Nephron progenitor cell (in vitro differentiated cells): ENCODE results near the gene MESD.

Experiments
- DNase-seq: peaks from one replicate; pipeline ENCODE4 v3.0.0; 2021
- H3K27ac Mint-ChIP-seq: 2 replicates; pipeline ENCODE4 v1.8.0; 2021; ENCODE audit warnings: mild to moderate bottlenecking, moderate library complexity, mixed read lengths
- H3K27me3 Mint-ChIP-seq: 2 replicates; pipeline ENCODE4 v1.8.0; 2021; ENCODE audit warnings: mild to moderate bottlenecking, low read depth, mixed read lengths; ENCODE audit not compliant: poor library complexity
- H3K36me3 Mint-ChIP-seq: 2 replicates; pipeline ENCODE4 v1.8.0; 2021; ENCODE audit warnings: low read depth, mixed read lengths
- H3K4me1 Mint-ChIP-seq: 2 replicates; pipeline ENCODE4 v1.8.0; 2021; ENCODE audit warnings: mixed read lengths
- H3K4me3 Mint-ChIP-seq: 2 replicates; pipeline ENCODE4 v1.8.0; 2021; ENCODE audit warnings: mild to moderate bottlenecking, moderate library complexity, mixed read lengths
- H3K9me3 Mint-ChIP-seq: 2 replicates; pipeline ENCODE4 v1.8.0; 2021; ENCODE audit warnings: mild to moderate bottlenecking, moderate library complexity, mixed read lengths
- TF ChIP-seq, protein P1 (sequence below): fragments of 200-600 bp; sonication (generic); IDR thresholded peaks from 2 replicates; pipeline ENCODE4 v1.5.0; 2021; ENCODE audit warnings: antibody characterized with exemption

Gene MESD

DNA sequence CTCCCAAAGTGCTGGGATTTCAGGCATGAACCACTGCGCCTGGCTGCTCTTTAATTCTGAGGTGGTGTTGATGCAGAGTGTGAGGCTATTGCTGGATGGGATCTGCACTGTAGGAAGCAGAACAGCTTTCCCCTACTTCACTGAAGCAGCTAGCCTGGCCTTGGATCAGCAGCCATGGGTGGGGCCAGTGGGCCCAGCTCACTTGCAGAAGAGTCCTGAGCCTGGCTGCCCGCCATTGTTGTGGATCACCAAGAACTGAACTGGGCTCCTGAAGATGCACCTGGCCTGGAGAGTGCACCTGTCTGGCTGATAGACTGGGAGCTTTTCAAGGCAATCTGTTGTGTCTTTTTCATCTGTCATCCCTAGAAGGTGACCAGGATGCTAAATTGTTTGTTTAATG, 23.0 kb upstream of the MESD start:
- H3K36me3 Mint-ChIP-seq = no peaks in the 10 kb centered on the region
- H3K4me1 Mint-ChIP-seq = no peaks in the 10 kb centered on the region
- no peaks in the 10 kb centered on the region for H3K9me3 Mint-ChIP-seq
- DNase-seq = no peak
- TF ChIP-seq, protein P1, sequence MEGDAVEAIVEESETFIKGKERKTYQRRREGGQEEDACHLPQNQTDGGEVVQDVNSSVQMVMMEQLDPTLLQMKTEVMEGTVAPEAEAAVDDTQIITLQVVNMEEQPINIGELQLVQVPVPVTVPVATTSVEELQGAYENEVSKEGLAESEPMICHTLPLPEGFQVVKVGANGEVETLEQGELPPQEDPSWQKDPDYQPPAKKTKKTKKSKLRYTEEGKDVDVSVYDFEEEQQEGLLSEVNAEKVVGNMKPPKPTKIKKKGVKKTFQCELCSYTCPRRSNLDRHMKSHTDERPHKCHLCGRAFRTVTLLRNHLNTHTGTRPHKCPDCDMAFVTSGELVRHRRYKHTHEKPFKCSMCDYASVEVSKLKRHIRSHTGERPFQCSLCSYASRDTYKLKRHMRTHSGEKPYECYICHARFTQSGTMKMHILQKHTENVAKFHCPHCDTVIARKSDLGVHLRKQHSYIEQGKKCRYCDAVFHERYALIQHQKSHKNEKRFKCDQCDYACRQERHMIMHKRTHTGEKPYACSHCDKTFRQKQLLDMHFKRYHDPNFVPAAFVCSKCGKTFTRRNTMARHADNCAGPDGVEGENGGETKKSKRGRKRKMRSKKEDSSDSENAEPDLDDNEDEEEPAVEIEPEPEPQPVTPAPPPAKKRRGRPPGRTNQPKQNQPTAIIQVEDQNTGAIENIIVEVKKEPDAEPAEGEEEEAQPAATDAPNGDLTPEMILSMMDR = no peak
- H3K27me3 Mint-ChIP-seq = no peaks in the 10 kb centered on the region
- H3K4me3 Mint-ChIP-seq = no peak overlapping the region
- H3K27ac Mint-ChIP-seq = no peak overlapping the region

DNA sequence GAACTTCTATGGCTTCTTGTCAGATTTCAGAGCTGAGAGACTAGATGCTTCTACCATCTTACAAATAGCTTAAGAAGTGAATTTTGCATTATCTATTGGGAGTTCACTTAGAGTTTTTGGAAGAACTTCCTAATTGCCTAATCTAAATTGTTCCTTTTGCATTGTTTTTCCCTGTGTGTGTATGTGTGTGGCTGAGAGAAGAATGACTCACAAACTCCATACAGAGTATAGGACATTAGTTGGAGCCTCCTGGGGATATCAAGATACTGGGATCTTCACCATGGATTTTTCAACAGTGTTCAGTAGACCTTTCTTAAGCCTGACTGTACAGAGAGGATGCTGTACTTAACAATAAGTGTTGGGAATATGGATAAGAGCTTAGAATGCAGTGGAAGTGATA, 22.0 kb upstream of the MESD start:
- no peak for DNase-seq
- no peak overlapping the region for H3K27ac Mint-ChIP-seq
- H3K27me3 Mint-ChIP-seq = no peaks in the 10 kb centered on the region
- H3K36me3 Mint-ChIP-seq = peaks cover 6% of the 10 kb centered on the region
- H3K4me1 Mint-ChIP-seq = no peaks in the 10 kb centered on the region
- TF ChIP-seq, protein P1 = no peak
- no peaks in the 10 kb centered on the region for H3K9me3 Mint-ChIP-seq
- H3K4me3 Mint-ChIP-seq = no peak overlapping the region

DNA sequence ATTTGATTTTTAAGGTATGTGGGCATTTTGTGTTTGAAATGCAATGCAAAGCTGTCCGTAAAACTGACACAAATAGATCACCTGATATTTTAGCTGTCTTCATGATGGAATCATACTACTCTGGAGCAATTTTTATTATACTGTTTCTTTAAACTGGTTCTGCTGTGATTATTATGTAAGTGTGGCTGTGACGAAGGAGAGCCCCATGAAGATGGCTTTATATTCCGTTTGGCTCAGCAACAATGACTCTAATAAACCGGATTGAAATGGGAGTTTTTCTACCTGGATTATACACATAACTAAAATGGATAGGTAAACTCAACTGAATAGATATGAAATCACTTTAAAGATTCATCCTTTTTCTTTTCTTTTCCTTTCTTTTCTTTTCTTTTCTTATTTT, 20.5 kb upstream of the MESD start:
- Mint-ChIP-seq H3K27me3 (no peaks in the 10 kb centered on the region), H3K4me3 (no peak overlapping the region)

DNA sequence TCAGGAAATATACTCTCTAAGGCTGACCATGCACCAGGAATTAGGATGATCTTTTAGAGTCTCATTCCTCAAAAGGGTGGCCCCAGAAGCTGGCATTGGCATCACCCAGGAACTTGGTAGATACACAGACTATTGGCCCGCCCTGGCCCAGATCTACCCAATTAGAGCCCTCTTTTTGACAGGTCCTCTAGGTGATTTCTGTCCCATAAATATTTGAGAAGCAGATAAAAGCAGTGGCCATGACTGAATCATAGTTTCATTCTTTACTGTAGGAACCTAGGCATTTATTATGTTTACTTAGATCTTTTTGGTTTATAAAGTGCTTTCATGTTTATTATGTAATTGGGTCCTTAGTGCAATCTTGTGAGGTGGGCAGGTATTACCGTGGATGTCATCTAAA, 18.7 kb upstream of the MESD start:
- H3K9me3 Mint-ChIP-seq = no peaks in the 10 kb centered on the region
- H3K36me3 Mint-ChIP-seq = peaks cover 21% of the 10 kb centered on the region
- H3K27ac Mint-ChIP-seq = no peak overlapping the region
- H3K27me3 Mint-ChIP-seq = peaks cover 2% of the 10 kb centered on the region
- no peak overlapping the region for H3K4me3 Mint-ChIP-seq
- DNase-seq = no peak
- H3K4me1 Mint-ChIP-seq = peaks cover 15% of the 10 kb centered on the region
- TF ChIP-seq, protein P1 = no peak

More for the DNA sequence above, 20.5 kb upstream of the MESD start:
- Mint-ChIP-seq H3K4me1 (no peaks in the 10 kb centered on the region), H3K36me3 (peaks cover 6% of the 10 kb centered on the region), H3K27ac (no peak overlapping the region), H3K9me3 (no peaks in the 10 kb centered on the region)
- no peak for DNase-seq
- TF ChIP-seq, protein P1 = no peak

DNA sequence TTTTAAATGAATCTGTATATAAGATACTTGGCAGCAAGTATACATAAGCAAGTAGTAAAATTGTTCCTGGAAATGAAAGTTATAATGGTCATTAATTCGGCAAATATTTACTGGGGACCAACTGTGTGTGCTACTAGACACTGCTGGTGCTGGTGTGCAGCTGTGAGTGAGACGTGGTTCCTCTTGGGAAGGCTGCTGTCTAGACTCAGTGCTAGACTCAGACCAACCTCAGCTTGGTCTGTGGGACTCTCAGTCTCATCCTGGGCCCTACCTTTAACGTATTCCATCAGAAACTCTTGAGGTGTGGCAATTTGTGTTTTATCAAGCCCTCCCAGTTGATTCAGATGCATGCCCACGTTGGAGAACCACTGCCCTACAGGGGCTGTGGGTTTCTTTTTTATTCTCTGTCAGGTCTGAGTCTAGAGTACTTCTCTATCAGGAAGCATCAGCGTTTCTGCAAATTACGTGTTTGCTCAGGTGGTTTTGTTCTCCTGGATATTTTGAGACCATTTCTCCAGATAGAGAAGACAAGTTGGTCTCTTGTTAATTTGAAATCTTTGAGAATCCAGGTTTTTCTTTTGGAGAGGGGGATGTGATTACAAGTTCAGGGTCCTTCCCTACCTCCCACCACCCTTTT, 17.9 kb upstream of the MESD start:
- no peak overlapping the region for H3K27ac Mint-ChIP-seq
- H3K4me1 Mint-ChIP-seq = peaks cover 17% of the 10 kb centered on the region
- no peaks in the 10 kb centered on the region for H3K9me3 Mint-ChIP-seq
- TF ChIP-seq, protein P1 = no peak
- H3K36me3 Mint-ChIP-seq = peaks cover 21% of the 10 kb centered on the region
- DNase-seq = no peak
- H3K27me3 Mint-ChIP-seq = peaks cover 3% of the 10 kb centered on the region
- no peak overlapping the region for H3K4me3 Mint-ChIP-seq

DNA sequence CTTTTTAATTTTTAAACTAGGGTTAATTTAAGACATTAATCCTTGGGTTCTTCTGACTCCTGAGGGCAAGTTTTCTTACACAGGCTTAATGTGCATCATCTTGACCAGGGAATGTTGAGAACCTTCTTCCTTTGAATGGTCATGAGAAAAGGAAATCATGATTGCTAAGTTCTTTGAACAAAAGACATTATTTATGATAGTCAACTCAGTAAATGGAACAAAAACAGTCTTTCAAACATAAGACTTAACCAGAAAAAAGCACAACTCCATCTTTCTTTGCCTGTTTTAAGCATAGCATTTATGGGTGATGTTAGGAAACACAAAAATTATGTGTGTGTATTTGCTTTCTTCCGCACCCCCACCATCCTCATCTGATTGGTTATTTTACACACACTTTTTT, 16.5 kb upstream of the MESD start:
- no peaks in the 10 kb centered on the region for H3K9me3 Mint-ChIP-seq
- DNase-seq = no peak
- peaks cover 3% of the 10 kb centered on the region for H3K27me3 Mint-ChIP-seq
- no peak overlapping the region for H3K4me3 Mint-ChIP-seq
- TF ChIP-seq, protein P1 = no peak
- H3K36me3 Mint-ChIP-seq = peaks cover 21% of the 10 kb centered on the region
- H3K4me1 Mint-ChIP-seq = peaks cover 17% of the 10 kb centered on the region
- no peak overlapping the region for H3K27ac Mint-ChIP-seq
